Smooth muscle cell (in vitro differentiated cells): ENCODE measurements around the gene SLC5A5. TPM values are rescaled to one million over a fixed set of nuclear protein-coding genes. Genes with fewer than 3 reads are reported as not detected.

Experiments used
- DNase-seq: peaks from one replicate; lab custom pipeline; 2025; ENCODE audit not compliant: unreplicated experiment; lab: John Stamatoyannopoulos, UW
- H2AFZ ChIP-seq: fragments of 200-600 bp; sonication (generic); 2 replicates; pipeline ENCODE4 v1.6.0; 2016; ENCODE audit warnings: antibody characterized with exemption, low read depth, mild to moderate bottlenecking
- H3F3A ChIP-seq: fragments of 200-600 bp; sonication (generic); 2 replicates; pipeline ENCODE4 v1.6.0; 2017; ENCODE audit warnings: antibody characterized with exemption, low read depth
- H3K27ac ChIP-seq: fragments of 200-600 bp; sonication (generic); 2 replicates; pipeline ENCODE4 v1.5.1; 2016; ENCODE audit warnings: low read depth, mild to moderate bottlenecking
- H3K27me3 ChIP-seq: fragments of 200-600 bp; sonication (generic); 2 replicates; pipeline ENCODE4 v1.6.1; 2016; ENCODE audit warnings: low read depth, mild to moderate bottlenecking
- H3K36me3 ChIP-seq: fragments of 200-600 bp; sonication (generic); 2 replicates; pipeline ENCODE4 v1.5.1; 2016; ENCODE audit warnings: low read depth
- H3K4me1 ChIP-seq: fragments of 200-600 bp; sonication (generic); 2 replicates; pipeline ENCODE4 v1.5.1; 2016; ENCODE audit warnings: low read depth
- H3K4me2 ChIP-seq: fragments of 200-600 bp; sonication (generic); 2 replicates; pipeline ENCODE4 v1.6.0; 2016; ENCODE audit warnings: mild to moderate bottlenecking
- H3K4me3 ChIP-seq: fragments of 200-600 bp; sonication (generic); 2 replicates; pipeline ENCODE4 v1.5.1; 2016; ENCODE audit warnings: mild to moderate bottlenecking
- H3K79me2 ChIP-seq: fragments of 200-600 bp; sonication (generic); 2 replicates; pipeline ENCODE4 v1.6.0; 2016; ENCODE audit warnings: low read depth, mild to moderate bottlenecking
- H3K9ac ChIP-seq: fragments of 200-600 bp; sonication (generic); 2 replicates; pipeline ENCODE4 v1.6.0; 2016; ENCODE audit warnings: low read depth
- H3K9me3 ChIP-seq: fragments of 200-600 bp; sonication (generic); replicated peaks from 2 replicates; pipeline ENCODE4 v1.5.1; 2016; ENCODE audit warnings: low read depth
- H4K20me1 ChIP-seq: fragments of 200-600 bp; sonication (generic); 2 replicates; pipeline ENCODE4 v1.6.0; 2016; ENCODE audit warnings: low read depth
- WGBS: methylation state at CpG from one replicate; pipeline ENCODE4 v1.1.7; 2016; ENCODE audit warnings: low lambda C conversion rate; 5-methylcytosine and 5-hydroxymethylcytosine counted together
- polyA plus RNA-seq: library from polyadenylated mRNA; unstranded; fragments of >200 nt; fragmentation: Nextera tagmentation; extraction: Ambion mirVana; gene quantifications from 2 replicates; pipeline ENCODE4 v1.2.1, GENCODE V29; 2016
- total RNA-seq: library from RNA; depleted of rRNA; stranded (reverse); fragments of >200 nt; gene quantifications from 2 replicates; pipeline ENCODE4 v1.2.3, GENCODE V29; 2014
- TF ChIP-seq, protein P1 (sequence below): fragments of 200-600 bp; sonication (generic); IDR thresholded peaks from 2 replicates; pipeline ENCODE4 v1.5.1; 2017; ENCODE audit warnings: borderline replicate concordance, mild to moderate bottlenecking, antibody characterized with exemption; ENCODE audit not compliant: insufficient read depth, poor library complexity, severe bottlenecking

Gene SLC5A5
- total and polyA plus RNA-seq, 2 experiments from 2014 or later = not detected

DNA sequence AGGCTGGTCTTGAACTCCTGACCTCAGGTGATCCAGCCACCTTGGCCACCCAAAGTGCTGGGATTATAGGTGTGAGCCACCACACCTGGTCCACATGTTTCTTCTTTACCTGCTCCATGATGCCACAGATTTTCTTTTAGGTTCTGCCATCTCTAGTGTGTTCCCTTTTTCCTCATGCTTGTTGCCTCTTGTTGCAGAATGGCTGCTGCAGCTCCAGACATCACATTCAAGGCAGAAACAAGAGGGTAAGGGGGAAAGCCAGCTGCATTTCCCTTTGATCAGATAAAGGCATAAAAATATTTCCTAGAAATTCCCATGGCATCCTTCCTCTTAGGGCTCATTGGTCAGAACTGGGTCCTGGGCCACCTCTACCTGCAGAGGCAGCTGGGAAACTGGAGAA, 48.8 kb downstream of the SLC5A5 start:
- H4K20me1 ChIP-seq = no peaks in the 10 kb centered on the region
- no peak overlapping the region for H3K4me3 ChIP-seq
- DNase-seq = no peak
- H3K9me3 ChIP-seq = no peaks in the 10 kb centered on the region
- no peaks in the 10 kb centered on the region for H3K4me1 ChIP-seq
- TF ChIP-seq, protein P1, sequence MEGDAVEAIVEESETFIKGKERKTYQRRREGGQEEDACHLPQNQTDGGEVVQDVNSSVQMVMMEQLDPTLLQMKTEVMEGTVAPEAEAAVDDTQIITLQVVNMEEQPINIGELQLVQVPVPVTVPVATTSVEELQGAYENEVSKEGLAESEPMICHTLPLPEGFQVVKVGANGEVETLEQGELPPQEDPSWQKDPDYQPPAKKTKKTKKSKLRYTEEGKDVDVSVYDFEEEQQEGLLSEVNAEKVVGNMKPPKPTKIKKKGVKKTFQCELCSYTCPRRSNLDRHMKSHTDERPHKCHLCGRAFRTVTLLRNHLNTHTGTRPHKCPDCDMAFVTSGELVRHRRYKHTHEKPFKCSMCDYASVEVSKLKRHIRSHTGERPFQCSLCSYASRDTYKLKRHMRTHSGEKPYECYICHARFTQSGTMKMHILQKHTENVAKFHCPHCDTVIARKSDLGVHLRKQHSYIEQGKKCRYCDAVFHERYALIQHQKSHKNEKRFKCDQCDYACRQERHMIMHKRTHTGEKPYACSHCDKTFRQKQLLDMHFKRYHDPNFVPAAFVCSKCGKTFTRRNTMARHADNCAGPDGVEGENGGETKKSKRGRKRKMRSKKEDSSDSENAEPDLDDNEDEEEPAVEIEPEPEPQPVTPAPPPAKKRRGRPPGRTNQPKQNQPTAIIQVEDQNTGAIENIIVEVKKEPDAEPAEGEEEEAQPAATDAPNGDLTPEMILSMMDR = no peak
- no peaks in the 10 kb centered on the region for H3K79me2 ChIP-seq
- no peaks in the 10 kb centered on the region for H3F3A ChIP-seq
- H3K4me2 ChIP-seq = no peak overlapping the region
- H3K9ac ChIP-seq = no peak overlapping the region
- H2AFZ ChIP-seq = no peak overlapping the region
- H3K36me3 ChIP-seq = no peaks in the 10 kb centered on the region
- H3K27ac ChIP-seq = no peak overlapping the region
- H3K27me3 ChIP-seq = no peaks in the 10 kb centered on the region

DNA sequence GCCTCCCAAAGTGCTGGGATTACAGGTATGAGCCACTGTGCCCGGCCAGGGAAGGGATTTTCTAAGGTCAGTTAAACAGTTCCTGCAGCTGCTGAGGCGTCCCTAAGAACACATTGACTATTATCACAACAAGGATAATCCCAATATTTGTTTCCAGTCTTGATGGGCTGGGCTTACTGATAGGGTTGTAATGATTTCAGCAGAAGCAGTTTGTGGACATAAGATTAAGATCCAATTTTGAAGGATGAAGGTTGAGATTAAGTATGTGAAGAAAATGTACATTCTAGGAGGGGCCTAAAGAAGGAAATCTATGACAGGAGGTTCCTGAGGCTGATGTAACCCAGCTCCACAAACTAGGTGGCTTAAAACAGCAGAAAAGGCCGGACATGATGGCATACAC, 50.4 kb downstream of the SLC5A5 start:
- Histone ChIP-seq H3K4me2 (no peak overlapping the region), H3K36me3 (no peaks in the 10 kb centered on the region), H3F3A (no peaks in the 10 kb centered on the region), H3K27ac (no peak overlapping the region), H3K4me1 (no peaks in the 10 kb centered on the region), H3K79me2 (no peaks in the 10 kb centered on the region), H3K4me3 (no peak overlapping the region), H3K27me3 (no peaks in the 10 kb centered on the region), H3K9ac (no peak overlapping the region), H4K20me1 (no peaks in the 10 kb centered on the region), H3K9me3 (no peaks in the 10 kb centered on the region), H2AFZ (no peak overlapping the region)
- TF ChIP-seq, protein P1 = no peak
- no peak for DNase-seq
- WGBS = 75% methylated on average over 3 of the region's 3 CpGs

DNA sequence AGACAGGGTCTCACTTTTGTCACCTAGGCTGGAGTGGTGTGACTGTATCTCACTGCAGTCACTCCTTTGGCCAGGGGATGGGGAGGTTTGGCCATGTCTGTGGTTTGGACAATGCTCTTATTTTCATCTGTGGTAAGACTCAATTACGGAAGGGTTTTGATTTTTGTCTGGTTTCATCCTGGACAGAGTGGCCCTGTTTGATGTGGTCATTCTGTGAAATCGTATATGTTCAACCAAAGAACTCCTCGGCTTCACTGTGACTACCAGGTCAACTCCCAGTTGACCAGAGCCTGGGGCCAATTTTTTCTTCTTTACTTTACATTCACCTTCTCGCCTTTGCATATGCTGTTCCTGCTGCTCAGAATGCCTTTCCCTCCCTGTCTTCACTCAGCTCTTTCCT, 54.3 kb downstream of the SLC5A5 start:
- no peaks in the 10 kb centered on the region for H3K27me3 ChIP-seq
- H3K9ac ChIP-seq = no peak overlapping the region
- H3K4me3 ChIP-seq = no peak overlapping the region
- no peaks in the 10 kb centered on the region for H3K79me2 ChIP-seq
- no peak overlapping the region for H3K27ac ChIP-seq
- 87% methylated on average over 4 of the region's 4 CpGs for WGBS
- no peaks in the 10 kb centered on the region for H3K36me3 ChIP-seq
- no peaks in the 10 kb centered on the region for H3K4me1 ChIP-seq
- no peaks in the 10 kb centered on the region for H3F3A ChIP-seq
- no peak for DNase-seq
- H3K4me2 ChIP-seq = no peak overlapping the region
- H3K9me3 ChIP-seq = no peaks in the 10 kb centered on the region
- TF ChIP-seq, protein P1 = no peak
- no peaks in the 10 kb centered on the region for H4K20me1 ChIP-seq
- H2AFZ ChIP-seq = no peak overlapping the region

DNA sequence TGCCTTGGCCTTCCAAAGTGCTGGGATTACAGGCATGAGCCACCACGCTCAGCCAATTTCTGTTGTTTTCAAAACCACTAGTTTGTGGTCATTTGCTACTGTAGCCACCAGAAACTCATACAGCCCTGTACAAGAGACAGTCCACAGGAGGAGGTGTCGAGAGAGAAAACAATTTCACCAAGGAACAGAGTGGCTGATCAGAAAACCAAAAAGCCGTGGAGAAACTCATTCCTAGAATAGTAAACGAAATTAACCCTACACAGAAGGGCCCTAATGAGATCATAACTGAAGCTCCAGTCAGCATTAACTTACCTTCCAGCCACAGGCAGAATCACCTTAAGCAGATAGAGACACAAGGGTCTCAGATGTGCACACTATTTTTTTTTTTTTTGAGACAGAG, 57.3 kb downstream of the SLC5A5 start:
- H3K79me2 ChIP-seq = peaks cover 10% of the 10 kb centered on the region
- TF ChIP-seq, protein P1 = no peak
- H3K9ac ChIP-seq = no peak overlapping the region
- H3K27ac ChIP-seq = no peak overlapping the region
- peaks cover 6% of the 10 kb centered on the region for H3K4me1 ChIP-seq
- no peaks in the 10 kb centered on the region for H3F3A ChIP-seq
- DNase-seq = no peak
- no peak overlapping the region for H3K4me3 ChIP-seq
- no peak overlapping the region for H2AFZ ChIP-seq
- no peaks in the 10 kb centered on the region for H4K20me1 ChIP-seq
- no peaks in the 10 kb centered on the region for H3K36me3 ChIP-seq
- WGBS = 84% methylated on average over 4 of the region's 4 CpGs
- no peak overlapping the region for H3K4me2 ChIP-seq
- H3K9me3 ChIP-seq = no peaks in the 10 kb centered on the region
- no peaks in the 10 kb centered on the region for H3K27me3 ChIP-seq
